Measurements from ENCODE around the gene NPBWR2.

Gene NPBWR2

GRCh38 chr20:64116541-64117431 lies 9.4 kb upstream of the NPBWR2 start:
- DNase-seq, result no peak

GRCh38 chr20:64116016-64116415 lies 8.7 kb upstream of the NPBWR2 start:
- DNase-seq, result no peak

- DNase-seq, result no peak
Measured at GRCh38 chr20:64115171-64115911, 8.0 kb upstream of the NPBWR2 start.

- DNase-seq, result no peak
Measured at GRCh38 chr20:64114356-64114971, 7.1 kb upstream of the NPBWR2 start.

GRCh38 chr20:64113796-64114355 lies 6.5 kb upstream of the NPBWR2 start:
- no peak for DNase-seq

GRCh38 chr20:64113444-64113775 lies 6.0 kb upstream of the NPBWR2 start:
- no peak for DNase-seq

- DNase-seq, result no peak
Measured at GRCh38 chr20:64112691-64113443, 5.5 kb upstream of the NPBWR2 start.

GRCh38 chr20:64111841-64112641 lies 4.7 kb upstream of the NPBWR2 start:
- DNase-seq, result no peak

GRCh38 chr20:64110411-64111068 lies 3.2 kb upstream of the NPBWR2 start:
- no peak for DNase-seq

GRCh38 chr20:64109831-64110391 lies 2.5 kb upstream of the NPBWR2 start:
- DNase-seq, result no peak

GRCh38 chr20:64108731-64109681 lies 1.6 kb upstream of the NPBWR2 start:
- no peak for DNase-seq

GRCh38 chr20:64107736-64108457 lies 532 bp upstream of the NPBWR2 start:
- no peak for DNase-seq

GRCh38 chr20:64106435-64106961 lies 867 bp downstream of the NPBWR2 start:
- no peak for DNase-seq

- no peak for DNase-seq
Measured at GRCh38 chr20:64105846-64106434, 1.4 kb downstream of the NPBWR2 start.

GRCh38 chr20:64104667-64105451 lies 2.5 kb downstream of the NPBWR2 start:
- no peak for DNase-seq

- DNase-seq, result no peak
Measured at GRCh38 chr20:64103871-64104666, 3.3 kb downstream of the NPBWR2 start.

Data from NCI-H2227 treated with DMSO at 0.1 percent for 48 hours (cell line).